ENCODE results near the gene DDX21. TPM values are rescaled to one million over a fixed set of nuclear protein-coding genes. Genes with fewer than 3 reads are reported as not detected.
"Not testable (repeated sequence)": the region's sequence is repeated elsewhere in the genome, so short reads cannot be mapped to it uniquely, and the experiment has no call there.

DDX21 gene
- total RNA-seq, 6 experiments from 2014 or later = 81.7 to 103 (median 90.7) TPM

- Mint-ChIP-seq H3K9me3 (no peaks in the 10 kb centered on the region), H3K27me3 (ENCODE audit: insufficient read depth) (no peaks in the 10 kb centered on the region), H3K27ac (no peak overlapping the region), H3K4me3 (no peak overlapping the region), H3K36me3 (ENCODE audit: low read depth) (peaks cover 17% of the 10 kb centered on the region), H3K4me1 (ENCODE audit: low read depth) (peaks cover 10% of the 10 kb centered on the region)
- no peak for TF ChIP-seq CTCF (IDR thresholded peaks at IDR 0.05)
- DNase-seq = no peak
These were observed 17.9 kb upstream of the DDX21 start for GRCh38 chr10:68938117-68938516.

- H3K27me3 Mint-ChIP-seq (ENCODE audit: insufficient read depth) = no peaks in the 10 kb centered on the region
- H3K4me3 Mint-ChIP-seq = no peak overlapping the region
- H3K4me1 Mint-ChIP-seq (ENCODE audit: low read depth) = peaks cover 12% of the 10 kb centered on the region
- no peaks in the 10 kb centered on the region for H3K9me3 Mint-ChIP-seq
- H3K27ac Mint-ChIP-seq = no peak overlapping the region
- no peak for DNase-seq
- no peak for TF ChIP-seq CTCF (IDR thresholded peaks at IDR 0.05)
- peaks cover 17% of the 10 kb centered on the region for H3K36me3 Mint-ChIP-seq (ENCODE audit: low read depth)
These were observed 17.1 kb upstream of the DDX21 start for GRCh38 chr10:68938884-68939283.

GRCh38 chr10:68940917-68941316 lies 15.1 kb upstream of the DDX21 start:
- Mint-ChIP-seq H3K36me3 (ENCODE audit: low read depth) (peaks cover 17% of the 10 kb centered on the region), H3K4me1 (ENCODE audit: low read depth) (peaks cover 12% of the 10 kb centered on the region)
- not testable (repeated sequence) for H3K9me3 Mint-ChIP-seq; H3K4me3 Mint-ChIP-seq; DNase-seq; H3K27me3 Mint-ChIP-seq (ENCODE audit: insufficient read depth); H3K27ac Mint-ChIP-seq

- DNase-seq = no peak
- H3K27ac Mint-ChIP-seq = no peak overlapping the region
- peaks cover 10% of the 10 kb centered on the region; the same call in 1 of the 2 replicates for H3K36me3 Mint-ChIP-seq (ENCODE audit: low read depth)
- H3K4me1 Mint-ChIP-seq (ENCODE audit: low read depth) = no peaks in the 10 kb centered on the region
- no peaks in the 10 kb centered on the region for H3K9me3 Mint-ChIP-seq
- peaks cover 2% of the 10 kb centered on the region; the same call in 1 of the 2 replicates for H3K27me3 Mint-ChIP-seq (ENCODE audit: insufficient read depth)
- no peak for TF ChIP-seq CTCF (IDR thresholded peaks at IDR 0.05)
- H3K4me3 Mint-ChIP-seq = no peak overlapping the region
These were observed 5.4 kb upstream of the DDX21 start for GRCh38 chr10:68950598-68950997.

GRCh38 chr10:68954904-68955303 lies 1.1 kb upstream of the DDX21 start:
- Mint-ChIP-seq H3K27me3 (ENCODE audit: insufficient read depth) (peaks cover 2% of the 10 kb centered on the region), H3K4me1 (ENCODE audit: low read depth) (peaks cover 18% of the 10 kb centered on the region), H3K36me3 (ENCODE audit: low read depth) (peaks cover 22% of the 10 kb centered on the region), H3K4me3 (peak overlapping the region; percentile 100), H3K9me3 (peaks cover 4% of the 10 kb centered on the region; the same call in 1 of the 2 replicates), H3K27ac (peak overlapping the region; percentile 100; the same call in 1 of the 2 replicates)
- no peak for TF ChIP-seq CTCF (IDR thresholded peaks at IDR 0.05)
- DNase-seq = no peak

- Mint-ChIP-seq H3K27me3 (ENCODE audit: insufficient read depth) (peaks cover 2% of the 10 kb centered on the region), H3K9me3 (peaks cover 4% of the 10 kb centered on the region; the same call in 1 of the 2 replicates), H3K36me3 (ENCODE audit: low read depth) (peaks cover 24% of the 10 kb centered on the region), H3K4me1 (ENCODE audit: low read depth) (peaks cover 21% of the 10 kb centered on the region), H3K4me3 (peak overlapping the region; percentile 100), H3K27ac (peak overlapping the region; percentile 100)
- no peak for DNase-seq
- TF ChIP-seq CTCF (IDR thresholded peaks at IDR 0.05) = no peak
These were observed 577 bp upstream of the DDX21 start for GRCh38 chr10:68955355-68955831.
